IMR-90 (cell line): ENCODE measurements around the gene RAB11A. TPM values are rescaled to one million over a fixed set of nuclear protein-coding genes. Genes with fewer than 3 reads are reported as not detected.

ENCODE experiments used
- ATAC-seq: fragments of 200-7000 bp; cut with Tn5 transposase; 2 replicates; pipeline ENCODE4 v1.9.1; 2020; ENCODE audit warnings: low read depth, mild to moderate bottlenecking, moderate library complexity
- BruUV-seq: library from RNA; stranded (reverse); fragments of 400-500 nt; replicated peaks from 2 replicates; lab custom pipeline; 2021; lab: Mats Ljungman, UMichigan
- CTCF ChIA-PET: fragments of 300-600 bp; formaldehyde crosslinking; extraction: SDS; loops from one replicate; lab custom pipeline; 2021; ENCODE audit warnings: antibody characterized with exemption; lab: Yijun Ruan, JAX
- POLR2A ChIA-PET: fragments of 300-600 bp; sonication (Branson Sonifier 250); formaldehyde crosslinking; loops from one replicate; lab custom pipeline; 2022; ENCODE audit warnings: antibody characterized with exemption; ENCODE audit not compliant: unreplicated experiment; lab: Charles Lee
- DNase-seq: peaks from one replicate; pipeline ENCODE4 v3.0.0; 2013
- H2AFZ ChIP-seq: replicated peaks from 2 replicates; pipeline ENCODE3; 2013; ENCODE audit warnings: low read length, mild to moderate bottlenecking; ENCODE audit not compliant: poor library complexity
- H2AK5ac ChIP-seq: 2 replicates; pipeline ENCODE4 v1.6.1; 2013; ENCODE audit warnings: low read depth, low read length, inconsistent platforms
- H2AK9ac ChIP-seq: replicated peaks from 2 replicates; pipeline ENCODE3; 2013; ENCODE audit warnings: mild to moderate bottlenecking, low read depth, low read length, moderate library complexity; ENCODE audit not compliant: poor library complexity
- H2BK120ac ChIP-seq: 2 replicates; pipeline ENCODE4 v1.6.1; 2013; ENCODE audit warnings: low read depth, low read length, inconsistent platforms
- H2BK15ac ChIP-seq: 3 replicates; pipeline ENCODE4 v1.6.1; 2013; ENCODE audit warnings: low read depth, low read length, inconsistent platforms
- H2BK20ac ChIP-seq: 2 replicates; pipeline ENCODE4 v1.6.1; 2013; ENCODE audit warnings: low read depth, mild to moderate bottlenecking, inconsistent platforms, low read length, moderate library complexity
- H2BK5ac ChIP-seq: 2 replicates; pipeline ENCODE4 v1.6.1; 2013; ENCODE audit warnings: mild to moderate bottlenecking, low read depth, low read length, inconsistent platforms; ENCODE audit not compliant: poor library complexity, severe bottlenecking
- H3K14ac ChIP-seq: replicated peaks from 2 replicates; pipeline ENCODE4 v1.6.1; 2013; ENCODE audit warnings: low read depth, low read length, inconsistent platforms
- H3K18ac ChIP-seq: 2 replicates; pipeline ENCODE4 v1.6.1; 2013; ENCODE audit warnings: low read depth, low read length, control low read depth
- H3K23ac ChIP-seq: 2 replicates; pipeline ENCODE4 v1.6.1; 2013; ENCODE audit warnings: low read depth, low read length, inconsistent platforms
- H3K27ac ChIP-seq: 2 replicates; pipeline ENCODE4 v1.5.1; 2013; ENCODE audit warnings: mild to moderate bottlenecking, control low read depth, low read length; ENCODE audit not compliant: insufficient read depth
- H3K27me3 ChIP-seq: 2 replicates; pipeline ENCODE4 v1.6.1; 2013; ENCODE audit warnings: low read length; ENCODE audit not compliant: control insufficient read depth, insufficient read depth
- H3K36me3 ChIP-seq: 2 replicates; pipeline ENCODE4 v1.6.1; 2013; ENCODE audit warnings: low read length, mixed read lengths; ENCODE audit not compliant: control insufficient read depth, insufficient read depth
- H3K4ac ChIP-seq: 2 replicates; pipeline ENCODE4 v1.6.1; 2013; ENCODE audit warnings: low read depth, low read length, inconsistent platforms
- H3K4me1 ChIP-seq: 2 replicates; pipeline ENCODE4 v1.6.1; 2013; ENCODE audit warnings: low read length, mixed read lengths; ENCODE audit not compliant: control insufficient read depth, insufficient read depth
- H3K4me2 ChIP-seq: 2 replicates; pipeline ENCODE4 v1.6.1; 2013; ENCODE audit warnings: low read depth, mild to moderate bottlenecking, control low read depth, low read length, moderate library complexity
- H3K4me3 ChIP-seq: 2 replicates; pipeline ENCODE4 v1.5.1; 2013; ENCODE audit warnings: low read depth, mild to moderate bottlenecking, control low read depth, low read length, moderate library complexity; ENCODE audit not compliant: insufficient read depth
- H3K56ac ChIP-seq: 2 replicates; pipeline ENCODE4 v1.6.1; 2013; ENCODE audit warnings: low read length, inconsistent platforms; ENCODE audit not compliant: insufficient read depth; ENCODE audit errors: extremely low read depth
- H3K79me1 ChIP-seq, 2 experiments: 2 replicates each; pipeline ENCODE4 v1.6.1; 2013; ENCODE audit warnings: low read length in 2 of 2, inconsistent platforms in 1 of 2, low read depth in 1 of 2
- H3K9ac ChIP-seq: 2 replicates; pipeline ENCODE4 v1.6.1; 2013; ENCODE audit warnings: low read depth, low read length, control low read depth
- H3K9me1 ChIP-seq: 2 replicates; pipeline ENCODE4 v1.6.1; 2013; ENCODE audit warnings: low read length, inconsistent platforms; ENCODE audit not compliant: insufficient read depth
- H3K9me3 ChIP-seq: 2 replicates; pipeline ENCODE4 v1.6.1; 2013; ENCODE audit warnings: low read length; ENCODE audit not compliant: control insufficient read depth, insufficient read depth
- H4K20me1 ChIP-seq: 2 replicates; pipeline ENCODE4 v1.6.1; 2013; ENCODE audit warnings: low read length, inconsistent platforms; ENCODE audit not compliant: insufficient read depth
- H4K5ac ChIP-seq: 2 replicates; pipeline ENCODE4 v1.6.1; 2013; ENCODE audit warnings: mild to moderate bottlenecking, low read depth, low read length, control low read depth
- H4K8ac ChIP-seq, 2 experiments: 2 replicates each; pipeline ENCODE4 v1.6.1; 2013; ENCODE audit warnings: low read depth in 2 of 2, low read length in 2 of 2, control low read depth in 1 of 2, inconsistent platforms in 1 of 2
- H4K91ac ChIP-seq: 2 replicates; pipeline ENCODE4 v1.6.1; 2013; ENCODE audit warnings: low read depth, low read length, inconsistent platforms; ENCODE audit not compliant: insufficient read depth
- BHLHE40 ChIP-seq: fragments of 150-350 bp; IDR thresholded peaks from 2 replicates; pipeline ENCODE4 v1.6.1; 2016; ENCODE audit warnings: mild to moderate bottlenecking, low read depth, low read length
- CEBPB ChIP-seq: IDR thresholded peaks from 2 replicates; pipeline ENCODE4 v1.6.1; 2012; ENCODE audit warnings: low read depth, low read length, improper control_type of control experiment
- CHD1 ChIP-seq: IDR thresholded peaks from 2 replicates; pipeline ENCODE4 v1.6.1; 2012; ENCODE audit warnings: low read depth, low read length, improper control_type of control experiment
- FOS ChIP-seq: fragments of 150-350 bp; IDR thresholded peaks from 2 replicates; pipeline ENCODE4 v1.6.1; 2016; ENCODE audit warnings: low read depth, low read length
- MAFK ChIP-seq: IDR thresholded peaks from 2 replicates; pipeline ENCODE4 v1.6.1; 2012; ENCODE audit warnings: low read depth, low read length, improper control_type of control experiment
- MAZ ChIP-seq: IDR thresholded peaks from 2 replicates; pipeline ENCODE4 v1.6.1; 2012; ENCODE audit warnings: low read depth, mild to moderate bottlenecking, low read length, improper control_type of control experiment, moderate library complexity, borderline replicate concordance
- MXI1 ChIP-seq: IDR thresholded peaks from 2 replicates; pipeline ENCODE4 v1.6.1; 2012; ENCODE audit warnings: low read depth, mild to moderate bottlenecking, low read length, moderate library complexity, borderline replicate concordance
- NFE2L2 ChIP-seq: fragments of 150-350 bp; IDR thresholded peaks from 2 replicates; pipeline ENCODE4 v1.6.1; 2016; ENCODE audit warnings: low read depth, mild to moderate bottlenecking, low read length
- POLR2A ChIP-seq: IDR thresholded peaks from 2 replicates; pipeline ENCODE4 v1.6.1; 2012; ENCODE audit warnings: mild to moderate bottlenecking, low read depth, low read length
- RAD21 ChIP-seq: IDR thresholded peaks from 2 replicates; pipeline ENCODE4 v1.6.1; 2012; ENCODE audit warnings: low read length, improper control_type of control experiment
- RCOR1 ChIP-seq: IDR thresholded peaks from 2 replicates; pipeline ENCODE4 v1.6.1; 2012; ENCODE audit warnings: mild to moderate bottlenecking, low read length, improper control_type of control experiment; ENCODE audit not compliant: insufficient replicate concordance
- RFX5 ChIP-seq: IDR thresholded peaks from 2 replicates; pipeline ENCODE4 v1.8.0; 2012; ENCODE audit warnings: low read depth, mild to moderate bottlenecking, low read length, moderate library complexity
- SMC3 ChIP-seq: fragments of 150-350 bp; IDR thresholded peaks from 2 replicates; pipeline ENCODE4 v1.6.1; 2016; ENCODE audit warnings: low read depth, mild to moderate bottlenecking, antibody characterized with exemption, low read length, moderate library complexity
- WGBS, 2 experiments: methylation state at CpG; one replicate each; pipeline versions ENCODE4 v1.1.5 to v1.1.7; 2013; ENCODE audit warnings: missing lambda C conversion rate in 2 of 2; ENCODE audit not compliant: insufficient read length in 1 of 2; ENCODE audit errors: extremely low coverage in 2 of 2; 5-methylcytosine and 5-hydroxymethylcytosine counted together
- dilution Hi-C: fragments of 300-500 bp; cut with HindIII; formaldehyde crosslinking; loops from one replicate; pipeline ENCODE4 v1.14.3; 2018; ENCODE audit warnings: low sequenced_read_pairs; ENCODE audit not compliant: unreplicated experiment
- in situ Hi-C: fragments of 300-500 bp; cut with MboI; formaldehyde crosslinking; loops from 3 replicates; pipeline ENCODE4 v1.14.3; 2019; ENCODE audit warnings: low sequenced_read_pairs, inconsistent platforms, mixed read lengths
- intact Hi-C: fragments of 100-400 bp; cut with micrococcal nuclease; formaldehyde crosslinking; loops from 2 replicates; pipeline ENCODE4 v1.10.0; 2022
- polyA plus RNA-seq, 3 experiments: library from polyadenylated mRNA; depleted of rRNA; stranded (reverse); fragments of >200 nt; gene quantifications; 2 replicates each; pipeline ENCODE4 v1.2.3, GENCODE V29; 2012; ENCODE audit warnings: low replicate concordance in 1 of 3
- total RNA-seq: library from RNA; depleted of rRNA; stranded (reverse); fragments of >200 nt; gene quantifications from 2 replicates; pipeline ENCODE4 v1.2.3, GENCODE V29; 2012
- TF ChIP-seq, protein P1 (sequence below): fragments of 150-350 bp; IDR thresholded peaks from 2 replicates; pipeline ENCODE4 v1.6.1; 2017; ENCODE audit warnings: mild to moderate bottlenecking, antibody characterized with exemption, low read length, low read depth
- TF ChIP-seq, protein P2 (sequence below): fragments of 150-350 bp; IDR thresholded peaks from 2 replicates; pipeline ENCODE4 v1.6.1; 2016; ENCODE audit warnings: low read depth, mild to moderate bottlenecking, low read length, moderate library complexity, borderline replicate concordance
- TF ChIP-seq, protein P3 (sequence below): conservative IDR thresholded peaks from 2 replicates; pipeline ENCODE4 v1.5.1; 2012; ENCODE audit warnings: mild to moderate bottlenecking, low read depth, low read length, improper control_type of control experiment

RAB11A gene
- total and polyA plus RNA-seq, 2 of the 4 experiments (the other 2 are of a cell fraction), result 341 to 462 TPM

DNA sequence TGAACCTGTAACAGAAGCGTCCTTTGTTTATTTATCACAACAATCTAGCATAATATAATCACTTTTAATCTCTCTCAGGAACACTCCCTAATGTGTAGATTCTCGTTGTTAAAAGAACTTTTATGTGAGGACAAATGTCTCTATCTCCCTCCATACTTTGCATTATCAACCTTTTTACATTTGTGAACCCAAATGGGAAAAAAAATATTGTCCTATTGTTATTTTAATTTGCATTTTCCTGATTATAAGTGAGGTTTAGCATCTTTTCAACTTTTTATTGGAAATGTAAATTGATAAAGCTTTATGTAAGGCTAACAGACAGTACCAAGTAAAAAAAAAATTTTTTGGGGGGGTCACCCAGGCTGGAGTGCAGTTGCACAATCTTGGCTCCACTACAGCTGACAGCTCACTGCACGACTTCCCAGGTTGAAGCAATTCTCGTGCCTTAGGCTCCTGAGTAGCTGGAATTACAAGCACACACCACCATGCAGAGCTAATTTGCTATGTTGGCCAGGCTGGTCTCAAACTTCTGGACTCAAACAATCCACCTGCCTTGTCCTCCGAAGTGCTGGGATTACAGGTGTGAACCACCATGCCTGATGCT is 44.2 kb upstream of the RAB11A start:
- no peak overlapping the region for H4K5ac ChIP-seq
- 0% methylated on average over 1 of the region's 5 CpGs; no CpG with 5 or more reads in 1 of the 2 experiments for WGBS, 2 experiments
- H3K4me1 ChIP-seq, result no peaks in the 10 kb centered on the region
- H3K9ac ChIP-seq, result no peak overlapping the region
- H2AFZ ChIP-seq, result no peak overlapping the region
- H3K27me3 ChIP-seq, result no peaks in the 10 kb centered on the region
- H4K8ac ChIP-seq, result no peak overlapping the region
- intact Hi-C loops, result no loop called here
- ChIA-PET CTCF (interaction anchor here (1.3 kb wide), 3 partner anchors 11 to 58 kb away, joined by 3 to 7 read pairs (median 5); no protein-coding TSS in a partner anchor), POLR2A (no interaction called here)
- H3K18ac ChIP-seq, result no peak overlapping the region
- H2BK120ac ChIP-seq, result no peak overlapping the region
- H3K9me3 ChIP-seq, result no peaks in the 10 kb centered on the region
- H3K36me3 ChIP-seq, result no peaks in the 10 kb centered on the region
- no peak overlapping the region for H3K27ac ChIP-seq
- H2AK9ac ChIP-seq, result no peak overlapping the region
- no peak overlapping the region for H3K4ac ChIP-seq
- BruUV-seq, result no TSS peak
- no peaks in the 10 kb centered on the region for H3K9me1 ChIP-seq
- no peak overlapping the region for H3K4me3 ChIP-seq
- H3K56ac ChIP-seq, result no peak overlapping the region
- no peaks in the 10 kb centered on the region for H4K20me1 ChIP-seq
- dilution Hi-C loops, result no loop called here
- no peak overlapping the region for H2AK5ac ChIP-seq
- in situ Hi-C loops, result no loop called here
- no peak overlapping the region for H3K14ac ChIP-seq
- no peak overlapping the region for H2BK15ac ChIP-seq
- ATAC-seq, result peak; percentile 58
- no peaks in the 10 kb centered on the region for H3K79me1 ChIP-seq
- no peak overlapping the region for H3K23ac ChIP-seq
- H2BK5ac ChIP-seq, result no peak overlapping the region
- TF ChIP-seq MXI1 (peak; percentile 67; the same call in 1 of the 2 replicates), CEBPB (peak; percentile 96), RCOR1 (no peak), SMC3 (no peak), FOS (no peak), MAZ (peak; percentile 40; the same call in 1 of the 2 replicates), RFX5 (no peak), CHD1 (no peak), RAD21 (no peak), NFE2L2 (no peak), MAFK (no peak), POLR2A (no peak), BHLHE40 (peak; percentile 66; the same call in 1 of the 2 replicates)
- TF ChIP-seq, protein P1, sequence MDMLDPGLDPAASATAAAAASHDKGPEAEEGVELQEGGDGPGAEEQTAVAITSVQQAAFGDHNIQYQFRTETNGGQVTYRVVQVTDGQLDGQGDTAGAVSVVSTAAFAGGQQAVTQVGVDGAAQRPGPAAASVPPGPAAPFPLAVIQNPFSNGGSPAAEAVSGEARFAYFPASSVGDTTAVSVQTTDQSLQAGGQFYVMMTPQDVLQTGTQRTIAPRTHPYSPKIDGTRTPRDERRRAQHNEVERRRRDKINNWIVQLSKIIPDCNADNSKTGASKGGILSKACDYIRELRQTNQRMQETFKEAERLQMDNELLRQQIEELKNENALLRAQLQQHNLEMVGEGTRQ, result no peak
- TF ChIP-seq, protein P2, sequence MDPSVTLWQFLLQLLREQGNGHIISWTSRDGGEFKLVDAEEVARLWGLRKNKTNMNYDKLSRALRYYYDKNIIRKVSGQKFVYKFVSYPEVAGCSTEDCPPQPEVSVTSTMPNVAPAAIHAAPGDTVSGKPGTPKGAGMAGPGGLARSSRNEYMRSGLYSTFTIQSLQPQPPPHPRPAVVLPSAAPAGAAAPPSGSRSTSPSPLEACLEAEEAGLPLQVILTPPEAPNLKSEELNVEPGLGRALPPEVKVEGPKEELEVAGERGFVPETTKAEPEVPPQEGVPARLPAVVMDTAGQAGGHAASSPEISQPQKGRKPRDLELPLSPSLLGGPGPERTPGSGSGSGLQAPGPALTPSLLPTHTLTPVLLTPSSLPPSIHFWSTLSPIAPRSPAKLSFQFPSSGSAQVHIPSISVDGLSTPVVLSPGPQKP, result no peak
- TF ChIP-seq, protein P3, sequence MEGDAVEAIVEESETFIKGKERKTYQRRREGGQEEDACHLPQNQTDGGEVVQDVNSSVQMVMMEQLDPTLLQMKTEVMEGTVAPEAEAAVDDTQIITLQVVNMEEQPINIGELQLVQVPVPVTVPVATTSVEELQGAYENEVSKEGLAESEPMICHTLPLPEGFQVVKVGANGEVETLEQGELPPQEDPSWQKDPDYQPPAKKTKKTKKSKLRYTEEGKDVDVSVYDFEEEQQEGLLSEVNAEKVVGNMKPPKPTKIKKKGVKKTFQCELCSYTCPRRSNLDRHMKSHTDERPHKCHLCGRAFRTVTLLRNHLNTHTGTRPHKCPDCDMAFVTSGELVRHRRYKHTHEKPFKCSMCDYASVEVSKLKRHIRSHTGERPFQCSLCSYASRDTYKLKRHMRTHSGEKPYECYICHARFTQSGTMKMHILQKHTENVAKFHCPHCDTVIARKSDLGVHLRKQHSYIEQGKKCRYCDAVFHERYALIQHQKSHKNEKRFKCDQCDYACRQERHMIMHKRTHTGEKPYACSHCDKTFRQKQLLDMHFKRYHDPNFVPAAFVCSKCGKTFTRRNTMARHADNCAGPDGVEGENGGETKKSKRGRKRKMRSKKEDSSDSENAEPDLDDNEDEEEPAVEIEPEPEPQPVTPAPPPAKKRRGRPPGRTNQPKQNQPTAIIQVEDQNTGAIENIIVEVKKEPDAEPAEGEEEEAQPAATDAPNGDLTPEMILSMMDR, result no peak
- H2BK20ac ChIP-seq, result no peak overlapping the region
- peak; percentile 73 for DNase-seq
- H4K91ac ChIP-seq, result no peak overlapping the region
- H3K4me2 ChIP-seq, result no peak overlapping the region
